Neural progenitor cell (in vitro differentiated cells): ENCODE results near the gene BAIAP2.

ENCODE experiments used
- EZH2phosphoT487 ChIP-seq: fragments of 200-600 bp; sonication (generic); IDR thresholded peaks from 2 replicates; pipeline ENCODE4 v1.6.1; 2017; ENCODE audit warnings: antibody characterized with exemption
- TF ChIP-seq, protein P1 (sequence below): fragments of 200-600 bp; sonication (generic); IDR thresholded peaks from 2 replicates; pipeline ENCODE4 v1.5.1; 2017; ENCODE audit warnings: antibody characterized with exemption, mild to moderate bottlenecking

DNA sequence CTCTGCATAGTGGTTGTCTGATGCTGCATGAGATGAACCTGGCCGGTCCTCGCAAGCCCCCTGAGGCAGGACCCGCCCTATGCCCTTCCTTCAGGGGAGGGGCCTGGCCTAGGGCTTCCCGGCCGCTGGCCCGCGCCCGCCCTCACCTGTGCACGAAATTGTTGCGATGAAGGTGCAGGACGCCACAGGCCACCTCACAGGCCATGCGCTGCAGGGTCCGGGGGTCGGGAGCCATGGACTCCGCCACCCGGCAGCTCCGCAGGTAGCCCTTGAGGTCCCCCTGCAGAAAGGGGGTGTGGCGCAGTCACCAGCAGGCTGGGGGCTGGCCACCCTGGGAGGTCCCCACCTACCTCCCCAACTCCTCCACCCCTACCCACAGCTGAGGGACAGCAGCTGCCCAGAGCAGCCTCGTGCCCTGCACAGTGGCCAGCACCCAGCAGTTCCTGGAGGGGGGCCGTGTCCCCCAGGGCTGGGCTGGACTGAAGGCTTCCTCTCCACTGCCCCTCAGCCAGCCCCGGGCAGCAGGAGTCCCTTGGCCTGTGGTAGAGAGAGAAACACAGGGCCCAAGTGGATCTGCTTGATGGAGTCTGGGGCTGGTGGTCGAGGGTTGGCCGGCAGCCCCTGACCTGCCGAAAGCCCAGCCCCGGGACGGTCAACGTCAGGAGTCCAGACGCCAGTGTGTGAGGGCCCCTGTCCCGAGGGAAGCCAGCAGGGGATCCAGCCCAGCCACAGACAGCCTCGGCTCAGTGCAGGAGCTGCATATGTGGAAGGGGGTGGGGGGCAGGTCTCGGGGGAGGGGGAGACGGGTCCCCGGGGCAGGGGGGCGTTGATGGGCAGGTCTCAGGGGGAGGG lies 91.6 kb downstream of the BAIAP2 start:
- TF ChIP-seq, protein P1, sequence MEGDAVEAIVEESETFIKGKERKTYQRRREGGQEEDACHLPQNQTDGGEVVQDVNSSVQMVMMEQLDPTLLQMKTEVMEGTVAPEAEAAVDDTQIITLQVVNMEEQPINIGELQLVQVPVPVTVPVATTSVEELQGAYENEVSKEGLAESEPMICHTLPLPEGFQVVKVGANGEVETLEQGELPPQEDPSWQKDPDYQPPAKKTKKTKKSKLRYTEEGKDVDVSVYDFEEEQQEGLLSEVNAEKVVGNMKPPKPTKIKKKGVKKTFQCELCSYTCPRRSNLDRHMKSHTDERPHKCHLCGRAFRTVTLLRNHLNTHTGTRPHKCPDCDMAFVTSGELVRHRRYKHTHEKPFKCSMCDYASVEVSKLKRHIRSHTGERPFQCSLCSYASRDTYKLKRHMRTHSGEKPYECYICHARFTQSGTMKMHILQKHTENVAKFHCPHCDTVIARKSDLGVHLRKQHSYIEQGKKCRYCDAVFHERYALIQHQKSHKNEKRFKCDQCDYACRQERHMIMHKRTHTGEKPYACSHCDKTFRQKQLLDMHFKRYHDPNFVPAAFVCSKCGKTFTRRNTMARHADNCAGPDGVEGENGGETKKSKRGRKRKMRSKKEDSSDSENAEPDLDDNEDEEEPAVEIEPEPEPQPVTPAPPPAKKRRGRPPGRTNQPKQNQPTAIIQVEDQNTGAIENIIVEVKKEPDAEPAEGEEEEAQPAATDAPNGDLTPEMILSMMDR = no peak
- no peak for TF ChIP-seq EZH2phosphoT487
